ENCODE measurements around the gene KTI12.
"Not testable (repeated sequence)": the region's sequence is repeated elsewhere in the genome, so short reads cannot be mapped to it uniquely, and the experiment has no call there.

KTI12 gene

DNA sequence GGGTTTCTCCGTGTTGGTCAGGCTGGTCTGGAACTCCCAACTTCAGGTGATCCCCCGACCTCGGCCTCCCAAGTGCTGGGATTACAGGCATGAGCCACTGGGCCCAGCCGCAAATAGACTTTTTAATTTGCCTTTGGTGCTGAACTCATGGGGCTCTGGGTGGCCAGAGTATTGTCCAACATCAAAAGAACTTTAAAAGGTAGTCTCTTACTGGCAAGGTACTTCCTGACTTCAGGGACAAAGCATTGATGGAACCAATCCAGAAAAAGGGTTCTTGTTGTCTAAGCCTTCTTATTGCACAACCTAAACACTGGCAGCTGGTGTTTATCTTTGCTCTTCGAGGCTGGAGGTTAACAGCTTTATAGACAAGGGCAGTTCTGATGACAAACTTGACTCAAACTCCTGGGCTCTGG, 3.8 kb upstream of the KTI12 start:
- DNase-seq: no peak

DNA sequence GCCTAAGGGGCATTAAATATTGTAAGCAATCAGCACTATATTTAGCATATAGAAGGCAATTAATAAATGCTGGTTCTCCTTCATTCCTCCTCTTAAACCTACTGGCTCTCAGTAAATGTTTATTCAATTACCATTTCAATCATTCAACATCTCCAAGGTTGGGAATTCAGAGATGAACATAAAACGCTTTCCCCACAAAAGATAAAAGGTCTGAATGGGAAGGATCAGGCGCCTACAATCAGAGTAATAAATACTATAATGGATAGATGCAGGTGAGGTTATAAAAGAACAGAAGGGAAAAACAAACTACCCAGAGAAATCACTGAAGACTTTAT, 407 bp upstream of the KTI12 start:
- no peak for DNase-seq

- DNase-seq: peak; percentile 4
Measured at GRCh38 chr1:52032785-52033131, 852 bp downstream of the KTI12 start.

DNA sequence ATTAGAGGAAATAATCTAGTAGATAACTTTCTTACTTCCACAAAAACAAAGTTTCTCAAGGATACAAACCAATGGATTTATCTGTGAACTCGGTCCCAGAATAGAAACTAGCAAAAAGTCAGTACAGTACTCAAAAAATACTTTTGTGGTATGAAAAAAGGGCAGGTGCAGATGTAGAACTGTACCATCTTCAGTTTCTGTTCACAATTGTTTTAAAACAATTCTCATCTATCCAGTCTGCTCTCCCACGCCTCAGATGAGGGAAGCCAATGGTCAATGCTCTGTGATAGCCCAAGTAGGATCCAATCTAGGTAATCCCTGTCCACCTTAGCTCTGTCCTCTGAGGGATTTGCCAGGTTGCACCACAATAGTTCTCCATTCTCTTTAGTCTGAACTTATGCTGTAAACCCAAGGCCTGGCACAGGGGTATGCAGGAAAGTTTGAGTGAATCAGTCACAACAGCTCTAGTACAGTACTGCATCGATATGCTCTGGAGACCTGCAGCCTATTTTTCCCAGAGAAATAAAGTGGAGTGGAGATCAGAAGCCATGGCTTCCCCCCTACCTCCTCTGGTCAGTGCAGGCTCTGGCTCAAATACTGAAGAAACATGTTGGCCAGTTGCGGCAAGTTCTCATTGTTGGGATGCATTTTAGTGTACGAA, 1.4 kb downstream of the KTI12 start:
- no peak for DNase-seq

DNA sequence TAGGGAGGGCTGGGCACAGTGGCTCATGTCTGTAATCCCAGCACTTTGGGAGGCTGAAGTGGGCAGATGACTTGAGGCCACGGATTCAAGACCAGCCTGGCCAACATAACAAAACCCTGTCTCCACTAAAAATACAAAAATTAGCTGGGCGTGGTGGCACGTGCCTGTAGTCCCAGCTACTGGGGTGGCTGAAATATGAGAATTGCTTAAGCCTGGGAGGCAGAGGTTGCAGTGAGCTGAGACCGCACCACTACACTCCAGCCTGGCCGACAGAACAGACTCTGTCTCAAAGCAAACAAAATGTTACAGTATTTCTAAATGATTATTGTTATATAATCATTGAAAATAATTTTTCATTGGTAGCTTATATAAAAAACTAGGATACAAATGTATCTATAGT, 4.8 kb downstream of the KTI12 start:
- DNase-seq: not testable (repeated sequence)

DNA sequence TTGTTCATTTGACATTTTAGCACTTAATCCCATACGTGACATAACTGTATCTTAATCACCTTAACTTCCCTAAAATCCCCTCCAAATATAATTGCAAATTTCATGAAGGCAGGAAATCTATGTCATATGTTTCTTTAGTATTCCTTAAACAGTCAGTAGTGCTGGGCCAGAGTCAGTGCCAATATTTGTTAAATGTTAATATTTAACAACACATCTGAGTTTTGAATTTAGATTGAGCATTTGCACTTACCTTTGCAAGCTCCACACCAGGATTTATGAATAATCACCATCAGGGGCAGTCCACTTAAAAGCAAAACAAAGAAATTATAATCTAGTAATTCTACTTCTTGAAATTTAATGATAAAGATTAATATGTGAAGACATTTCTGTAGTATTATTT, 5.3 kb downstream of the KTI12 start:
- no peak for DNase-seq

DNA sequence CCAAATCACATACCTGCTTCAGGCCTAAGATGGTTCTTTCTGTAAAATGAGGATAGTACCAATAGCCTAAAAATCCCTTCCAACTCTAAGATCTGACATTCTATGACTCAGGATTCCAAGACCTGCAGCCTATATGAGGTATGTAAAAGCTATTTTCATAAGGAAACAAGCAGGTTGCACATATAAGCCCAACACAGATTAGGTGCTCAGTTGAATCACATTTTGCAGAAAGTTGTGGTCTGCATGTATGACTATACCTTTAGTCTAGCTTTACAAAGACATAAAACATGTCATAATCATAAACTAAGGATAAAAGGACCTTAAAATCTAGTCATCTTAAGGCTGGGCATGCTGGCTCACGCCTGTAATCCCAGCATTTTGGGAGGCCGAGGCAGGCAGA, 7.3 kb downstream of the KTI12 start:
- DNase-seq: no peak

DNA sequence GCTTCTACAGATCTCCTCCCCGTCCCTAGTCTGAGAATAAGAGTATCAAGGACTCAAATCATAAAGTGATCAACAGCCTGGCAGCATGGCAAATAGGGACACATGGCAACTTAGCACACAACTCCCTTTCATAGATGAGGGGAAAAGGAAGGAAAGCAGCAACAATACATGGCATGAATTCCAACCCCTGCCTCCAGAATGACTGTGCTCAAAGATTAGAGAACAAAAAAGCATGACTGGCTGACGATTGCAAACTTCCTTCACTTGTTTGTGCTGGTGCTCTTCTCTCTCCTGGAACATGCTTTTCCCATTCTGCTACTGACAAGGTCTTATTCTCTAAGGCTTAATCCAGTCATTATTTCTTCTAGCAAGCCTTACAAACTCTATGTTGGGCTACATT, 11.5 kb downstream of the KTI12 start:
- DNase-seq: no peak

- no peak for DNase-seq
Measured at GRCh38 chr1:52008071-52008809, 25.4 kb downstream of the KTI12 start.

- no peak for DNase-seq
Measured at GRCh38 chr1:52007215-52008002, 26.2 kb downstream of the KTI12 start.

DNA sequence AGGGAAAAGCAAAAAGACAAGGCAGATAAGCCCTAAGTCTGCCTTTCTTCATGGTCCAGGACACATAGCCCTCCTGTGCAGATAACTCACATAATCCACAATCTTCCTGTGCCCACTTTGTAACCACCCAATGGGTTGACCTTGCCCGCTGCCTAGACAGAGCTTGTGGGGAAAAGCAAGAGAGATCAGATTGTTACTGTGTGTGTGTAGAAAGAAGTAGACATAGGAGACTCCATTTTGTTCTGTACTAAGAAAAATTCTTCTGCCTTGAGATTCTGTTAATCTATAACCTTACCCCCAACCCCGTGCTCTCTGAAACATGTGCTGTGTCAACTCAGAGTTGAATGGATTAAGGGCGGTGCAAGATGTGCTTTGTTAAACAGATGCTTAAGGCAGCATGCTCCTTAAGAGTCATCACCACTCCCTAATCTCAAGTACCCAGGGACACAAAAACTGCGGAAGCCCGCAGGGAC, 27.5 kb downstream of the KTI12 start:
- DNase-seq: not testable (repeated sequence)

- not testable (repeated sequence) for DNase-seq
Measured at GRCh38 chr1:52005548-52005947, 28.1 kb downstream of the KTI12 start.

DNA sequence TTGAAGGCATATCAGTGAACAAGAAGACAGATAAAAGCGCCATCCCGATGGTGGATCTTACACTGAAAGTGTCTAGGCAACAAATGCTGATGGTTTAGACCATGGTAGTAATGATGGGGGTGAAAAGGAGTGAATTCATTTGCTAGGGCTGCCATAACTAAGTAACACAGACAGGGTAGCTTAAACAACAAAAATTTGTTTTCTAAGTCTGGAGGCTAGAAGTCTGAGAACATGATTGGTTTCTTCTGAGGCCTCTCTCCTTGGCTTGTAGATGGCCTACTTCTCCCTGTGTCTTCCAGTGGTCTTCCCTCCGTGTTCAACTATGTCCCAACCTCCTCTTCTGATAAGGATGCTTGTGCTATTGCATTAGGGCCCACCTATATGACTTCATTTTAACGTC, 29.7 kb downstream of the KTI12 start:
- no peak for DNase-seq

GRCh38 chr1:52002038-52002917, 31.3 kb downstream of the KTI12 start:
- DNase-seq: peak; percentile 80

GRCh38 chr1:51998701-51999100, 34.9 kb downstream of the KTI12 start:
- DNase-seq: no peak

GRCh38 chr1:51997974-51998382, 35.6 kb downstream of the KTI12 start:
- no peak for DNase-seq

- DNase-seq: peak; percentile 88
Measured at GRCh38 chr1:51990478-51990965, 43.1 kb downstream of the KTI12 start, which contains the start of gene RAB3B. Gene RAB3B, minus strand, starts transcription at chr1:51990700. Its CDS starts 13,583 bp downstream, at chr1:51977117.

GRCh38 chr1:51989582-51990477, 43.8 kb downstream of the KTI12 start:
- DNase-seq: no peak

DNA sequence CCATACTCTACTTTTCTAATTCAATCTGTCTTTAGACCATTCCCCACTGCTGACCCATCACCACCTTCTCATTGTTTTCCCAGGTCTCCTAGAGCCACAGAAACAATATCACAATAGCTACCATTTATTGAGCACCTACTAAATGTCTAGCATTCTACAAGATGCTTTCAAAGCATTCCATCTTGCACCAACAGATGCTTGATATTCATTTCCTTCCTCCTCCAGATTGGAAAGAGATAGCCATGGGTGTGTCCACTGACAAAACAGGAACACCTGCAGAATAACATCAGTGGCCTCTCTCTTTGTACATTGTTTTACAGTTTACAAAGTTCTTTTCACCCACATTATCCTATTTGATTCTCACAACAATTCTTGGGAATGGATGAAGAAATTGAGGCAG, 45.4 kb downstream of the KTI12 start:
- DNase-seq: no peak

- no peak for DNase-seq
Measured at GRCh38 chr1:51986718-51987117, 46.9 kb downstream of the KTI12 start.

DNA sequence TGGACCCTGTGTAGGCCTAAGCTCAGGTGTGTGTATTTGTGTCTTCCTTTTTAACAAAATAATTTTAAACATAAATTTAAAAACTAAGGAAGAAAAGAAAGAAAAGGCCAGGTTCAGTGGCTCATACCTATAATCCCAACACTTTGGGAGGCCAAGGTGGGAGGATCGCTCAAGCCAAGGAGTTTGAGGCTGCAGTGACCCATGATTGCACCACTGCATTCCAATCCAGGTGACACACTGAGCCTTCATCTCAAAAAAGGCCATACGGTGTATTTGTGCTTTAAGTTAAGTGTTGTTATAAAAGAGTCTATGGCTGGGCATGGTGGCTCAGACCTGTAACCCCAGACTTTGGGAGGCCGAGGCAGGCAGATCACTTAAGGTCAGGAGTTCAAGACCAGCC, 51.4 kb downstream of the KTI12 start:
- no peak for DNase-seq

Measured in NCI-H1436 (cell line).